HG03280 (cell line): ENCODE results near the gene NRARP.
"Not testable (repeated sequence)": the region's sequence is repeated elsewhere in the genome, so short reads cannot be mapped to it uniquely, and the experiment has no call there.

Source experiments
- ATAC-seq: cut with Tn5 transposase; IDR thresholded peaks from one replicate; pipeline ENCODE4 v1.9.1; 2021; ENCODE audit warnings: mild to moderate bottlenecking, moderate library complexity; ENCODE audit not compliant: unreplicated experiment

Gene NRARP, protein sequence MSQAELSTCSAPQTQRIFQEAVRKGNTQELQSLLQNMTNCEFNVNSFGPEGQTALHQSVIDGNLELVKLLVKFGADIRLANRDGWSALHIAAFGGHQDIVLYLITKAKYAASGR

DNA sequence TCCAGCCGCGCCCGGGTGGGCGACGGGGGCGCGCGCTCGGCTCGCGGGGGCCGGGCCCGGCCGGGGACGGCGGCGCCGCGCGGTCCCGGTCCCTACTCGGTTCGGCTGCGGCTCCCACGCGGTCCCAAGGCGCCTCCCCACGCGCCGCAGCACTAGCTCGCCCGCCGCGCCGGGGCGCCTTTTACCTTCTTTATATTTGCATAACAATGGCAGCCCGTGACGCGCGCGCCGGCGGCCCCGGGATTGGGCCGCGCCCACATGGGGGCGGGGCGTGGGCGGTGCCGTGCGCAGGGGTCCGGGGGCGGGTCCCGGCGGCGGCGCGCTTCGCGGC is at the start of gene NRARP:
Gene NRARP, minus strand, starts transcription at position 154 of the 331 bp plus-strand sequence. CDS start 343 bp downstream, outside the sequence.
- peak; percentile 73 for ATAC-seq

DNA sequence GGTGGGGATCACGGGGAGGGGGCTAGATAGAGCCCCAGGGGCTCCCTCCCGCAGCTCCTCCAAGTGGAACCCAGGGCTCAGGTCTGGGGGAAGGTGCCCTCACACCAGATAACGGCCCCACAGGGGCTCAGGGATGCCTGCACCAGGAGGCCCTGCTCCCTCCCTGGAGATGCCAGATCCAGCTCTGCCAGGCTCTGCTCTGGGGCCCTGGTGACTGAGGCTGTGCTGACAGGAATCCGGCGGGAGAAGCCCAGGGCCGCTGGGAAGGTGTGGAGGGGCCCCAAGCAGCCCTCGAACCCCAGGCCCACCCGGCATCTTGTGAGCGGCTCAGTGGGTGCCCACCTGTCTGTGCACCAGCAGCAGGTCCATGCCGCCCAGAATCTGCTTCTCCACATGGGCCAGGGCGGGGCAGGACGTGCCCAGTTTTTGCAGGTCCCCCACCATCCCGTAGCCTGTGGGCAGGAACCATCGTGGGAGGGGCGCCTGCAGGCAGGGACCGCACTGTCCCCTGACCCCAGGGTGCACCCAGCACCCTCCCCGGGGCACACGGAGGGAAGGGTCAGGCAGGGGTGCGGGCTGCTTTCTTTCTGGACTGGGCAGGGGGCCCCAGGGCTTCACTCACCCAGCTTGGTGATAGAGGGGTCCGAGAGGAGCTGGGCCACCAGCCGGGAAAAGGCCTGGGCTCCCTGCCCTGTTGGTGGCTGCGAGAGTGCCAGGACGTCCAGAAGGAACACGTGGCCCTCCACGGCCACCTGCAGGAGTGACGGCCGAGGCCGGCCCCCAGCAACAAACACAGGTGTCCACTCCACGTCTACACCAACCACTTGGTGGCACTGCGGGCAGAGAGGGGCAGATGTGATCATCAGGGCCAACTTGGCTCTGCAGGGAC is 48.9 kb upstream of the NRARP start:
- ATAC-seq, result no peak

DNA sequence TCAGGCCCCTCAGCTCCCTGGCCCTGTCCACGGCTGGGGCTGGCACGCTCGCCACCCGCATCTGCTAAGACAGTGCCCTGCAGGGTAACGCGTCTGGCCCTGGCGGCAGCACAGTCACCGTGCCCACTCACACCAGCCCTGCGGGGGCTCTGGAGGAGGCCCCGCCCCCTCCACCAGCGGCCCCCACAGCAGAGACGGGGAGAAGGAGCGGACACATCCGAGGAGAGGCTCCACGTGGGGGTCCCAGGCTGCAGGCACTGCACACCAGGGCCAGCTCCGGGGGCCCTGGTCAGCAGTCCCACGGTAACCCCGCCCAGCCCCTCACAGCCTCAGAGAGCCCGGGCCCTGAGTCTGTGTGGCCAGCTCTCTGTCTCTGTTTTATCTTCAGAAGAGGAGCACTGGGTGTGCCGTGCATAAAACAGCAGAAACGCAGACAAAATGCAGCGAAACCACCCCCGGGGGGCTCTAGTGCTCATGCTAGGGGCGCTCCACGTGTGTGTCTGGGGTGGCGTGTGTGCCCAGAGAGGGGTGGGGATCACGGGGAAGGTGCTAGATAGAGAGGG is 47.5 kb upstream of the NRARP start:
- no peak for ATAC-seq

DNA sequence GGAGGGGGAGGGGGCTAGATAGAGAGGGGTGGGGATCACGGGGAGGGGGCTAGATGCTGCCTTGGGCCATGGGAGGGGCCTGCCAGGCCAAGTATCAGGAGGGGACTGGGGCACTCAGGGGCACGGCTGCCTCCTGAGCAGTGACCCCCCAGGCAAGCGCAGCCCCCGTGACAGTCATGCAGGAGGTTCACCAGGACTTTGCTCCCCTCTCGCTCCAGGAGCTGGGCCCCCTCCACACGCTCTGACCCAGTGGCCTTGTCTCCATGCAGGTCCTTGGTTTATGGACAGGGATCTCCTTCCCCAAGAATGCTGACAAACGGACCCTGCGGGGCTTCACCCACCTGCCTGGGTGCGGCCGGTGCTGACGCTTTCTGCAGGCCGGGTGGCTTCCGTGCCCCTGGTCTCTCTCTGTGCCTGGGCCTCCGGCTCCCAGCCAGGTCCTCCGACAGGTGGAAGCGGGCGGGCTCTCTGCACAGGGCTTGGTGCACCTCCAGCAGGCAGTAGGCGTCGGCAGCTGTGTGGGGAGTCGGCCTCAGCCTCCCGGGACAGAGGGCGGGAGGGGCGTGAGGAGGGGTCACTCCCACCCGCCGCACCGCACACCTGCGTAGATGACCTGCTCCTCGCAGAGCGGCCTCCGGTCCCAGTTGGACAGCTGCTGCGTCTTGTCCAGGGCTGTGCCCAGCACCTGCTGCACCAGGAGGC is 46.8 kb upstream of the NRARP start:
- ATAC-seq, result no peak

DNA sequence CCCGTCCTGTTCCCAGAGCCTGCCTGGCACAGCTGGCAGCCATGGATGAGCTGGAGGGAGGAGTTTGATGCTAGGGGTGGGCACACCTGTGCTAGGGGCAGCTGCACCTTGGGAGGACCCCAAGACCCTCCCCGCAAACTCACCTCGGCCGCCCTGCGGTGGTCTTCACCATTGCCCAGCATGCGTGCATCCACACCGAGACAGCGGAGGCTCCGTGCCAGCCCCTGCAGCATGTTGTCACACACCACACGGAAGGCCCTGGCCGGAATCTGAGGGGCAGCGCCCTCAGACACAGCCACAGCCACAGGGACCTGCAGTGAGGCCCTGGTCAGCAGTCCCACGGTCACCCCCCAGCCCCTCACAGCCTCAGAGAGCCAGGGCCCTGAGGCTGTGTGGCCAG is 45.9 kb upstream of the NRARP start:
- ATAC-seq, result no peak

DNA sequence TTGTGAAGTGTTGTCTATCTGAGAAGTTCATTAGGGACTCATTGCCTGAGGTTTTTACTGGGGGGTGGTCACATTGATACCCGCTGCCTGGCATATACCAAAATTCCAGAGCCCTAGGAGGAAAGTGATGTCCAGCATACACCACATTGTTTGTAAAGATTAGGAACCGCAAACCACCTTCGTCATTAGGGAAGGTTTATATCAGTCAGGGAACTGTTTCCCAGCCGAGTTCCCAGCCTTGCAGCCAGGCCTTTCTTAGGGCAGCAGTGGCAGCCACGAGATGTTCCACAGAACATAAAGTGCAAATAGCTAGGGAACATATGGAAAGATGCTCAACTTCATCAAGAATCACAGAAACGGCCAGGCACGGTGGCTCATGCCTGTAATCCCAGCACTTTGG is 40.4 kb upstream of the NRARP start:
- no peak for ATAC-seq

DNA sequence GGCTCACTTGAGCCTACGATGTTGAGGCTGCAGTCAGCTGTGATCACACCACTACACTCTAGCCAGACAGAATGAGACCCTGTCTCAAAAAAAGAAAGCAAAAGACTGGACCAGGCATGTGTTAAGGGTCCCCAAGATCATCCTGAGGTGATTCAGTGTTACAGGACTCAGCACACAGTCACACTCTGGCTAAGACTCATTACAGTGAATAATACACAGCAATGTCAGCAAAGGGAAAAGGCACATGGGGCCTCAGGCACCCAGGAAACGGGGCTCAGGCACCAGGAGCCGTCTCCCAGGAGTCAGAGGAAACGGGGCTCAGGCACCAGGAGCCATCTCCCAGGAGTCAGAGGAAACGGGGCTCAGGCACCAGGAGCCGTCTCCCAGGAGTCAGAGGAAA is 39.2 kb upstream of the NRARP start:
- ATAC-seq, result no peak

DNA sequence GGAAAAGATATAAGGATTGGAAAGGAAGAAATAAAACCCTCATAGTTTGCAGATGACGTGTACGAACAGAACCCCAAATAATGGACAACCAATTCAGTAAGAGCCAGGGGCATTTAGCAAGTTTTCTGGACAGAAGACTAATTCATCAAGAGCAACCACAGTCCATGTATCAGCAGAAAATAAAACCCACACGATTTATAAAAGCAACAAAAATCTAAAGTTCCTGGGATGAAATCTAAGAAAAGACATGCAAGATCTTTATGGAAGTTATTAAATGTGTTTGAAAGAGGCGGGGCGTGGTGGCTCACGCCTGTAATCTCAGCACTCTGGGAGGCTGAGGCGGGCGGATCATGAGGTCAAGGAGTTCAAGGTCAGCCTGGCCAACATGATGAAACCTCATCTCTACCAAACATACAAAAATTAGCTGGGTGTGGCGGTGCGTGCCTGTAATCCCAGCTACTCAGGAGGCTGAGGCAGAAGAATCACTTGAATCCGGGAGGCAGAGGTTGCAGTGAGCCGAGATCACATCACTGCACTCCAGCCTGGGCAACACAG is 37.9 kb upstream of the NRARP start:
- not testable (repeated sequence) for ATAC-seq

DNA sequence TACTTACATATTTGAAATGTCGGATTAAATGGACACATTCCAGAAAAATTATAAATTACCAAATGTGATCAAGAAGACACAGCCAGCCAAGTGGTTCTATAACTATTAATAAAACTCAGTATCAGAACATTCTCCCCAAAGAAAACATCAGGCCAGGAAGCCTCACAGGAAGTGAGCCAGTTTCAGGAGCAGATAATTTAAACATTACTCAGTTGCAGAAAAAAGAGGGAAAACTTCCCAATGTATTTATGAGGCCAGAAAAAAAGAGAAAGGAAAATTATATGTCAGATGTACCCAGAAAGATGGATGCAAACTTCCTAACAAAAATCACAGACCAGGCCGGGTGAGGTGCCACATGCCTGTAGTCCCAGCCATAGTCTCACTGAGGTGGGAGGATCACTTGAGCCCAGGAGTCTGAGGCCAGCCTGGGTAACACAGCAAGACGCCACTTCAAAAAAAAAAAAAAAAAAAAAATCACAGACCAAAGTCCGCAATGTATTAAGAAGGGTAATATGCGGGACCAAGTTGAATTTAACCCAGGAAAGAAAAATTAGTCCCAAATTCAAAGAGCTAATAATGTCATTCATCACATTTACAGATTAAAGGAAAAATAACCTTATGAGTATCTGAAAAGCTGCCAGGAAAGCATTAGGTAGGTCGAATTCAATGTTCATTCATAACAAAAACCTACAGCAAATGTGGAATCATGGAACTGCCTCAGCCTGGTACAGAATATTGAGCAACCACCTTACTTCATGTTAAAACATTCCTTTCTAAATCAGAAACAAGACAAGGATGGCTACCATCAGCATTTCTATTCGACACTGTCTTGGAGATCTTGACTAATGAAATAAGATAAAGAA is 37.2 kb upstream of the NRARP start:
- no peak for ATAC-seq

DNA sequence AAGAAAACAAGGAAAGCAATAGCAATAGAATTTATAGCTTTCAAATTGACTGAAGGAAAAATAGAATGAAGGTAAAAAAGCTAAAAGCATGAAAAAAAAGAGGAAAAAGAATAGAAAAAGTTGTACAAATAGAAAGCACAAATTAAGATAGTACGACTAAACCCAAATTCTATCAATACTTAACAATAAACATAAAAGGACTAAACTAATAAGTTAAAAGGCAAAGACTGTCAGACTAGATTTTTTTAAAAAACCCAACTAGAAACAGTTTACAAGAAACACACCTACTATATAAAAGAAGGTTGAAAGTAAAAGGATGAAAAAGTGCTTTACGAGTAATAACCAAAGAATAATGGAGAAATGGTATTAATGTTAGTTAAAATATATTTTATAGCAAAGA is 34.7 kb upstream of the NRARP start:
- no peak for ATAC-seq

DNA sequence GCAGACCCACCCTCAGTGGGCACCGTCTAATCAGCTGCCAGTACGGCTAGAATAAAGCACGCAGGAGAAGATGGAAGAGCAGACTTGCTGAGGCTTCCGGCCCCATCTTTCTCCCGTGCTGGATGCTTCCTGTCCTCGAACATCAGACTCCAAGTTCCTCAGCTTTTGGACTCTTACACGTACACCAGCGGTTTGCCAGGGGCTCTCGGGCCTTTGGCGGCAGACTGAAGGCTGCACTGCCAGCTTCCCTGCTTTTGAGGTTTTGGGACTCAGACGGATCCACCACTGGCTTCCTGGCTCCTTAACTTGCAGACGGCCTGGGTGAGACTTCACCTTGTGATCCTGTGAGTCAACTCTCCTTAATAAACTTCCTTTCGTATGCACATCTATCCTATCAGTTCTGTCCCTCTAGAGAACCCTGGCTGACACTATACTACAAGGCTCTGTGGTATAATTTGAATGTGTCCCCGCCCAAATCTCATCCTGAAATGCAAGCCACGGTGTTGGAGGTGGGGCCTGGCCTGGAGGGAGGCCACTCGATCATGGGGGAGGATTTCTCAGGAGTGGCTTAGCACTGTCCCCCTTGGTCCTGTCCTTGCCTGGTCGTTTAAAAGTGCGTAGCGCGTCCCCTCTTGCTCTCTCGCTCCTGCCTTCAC is 31.1 kb upstream of the NRARP start:
- ATAC-seq, result no peak

DNA sequence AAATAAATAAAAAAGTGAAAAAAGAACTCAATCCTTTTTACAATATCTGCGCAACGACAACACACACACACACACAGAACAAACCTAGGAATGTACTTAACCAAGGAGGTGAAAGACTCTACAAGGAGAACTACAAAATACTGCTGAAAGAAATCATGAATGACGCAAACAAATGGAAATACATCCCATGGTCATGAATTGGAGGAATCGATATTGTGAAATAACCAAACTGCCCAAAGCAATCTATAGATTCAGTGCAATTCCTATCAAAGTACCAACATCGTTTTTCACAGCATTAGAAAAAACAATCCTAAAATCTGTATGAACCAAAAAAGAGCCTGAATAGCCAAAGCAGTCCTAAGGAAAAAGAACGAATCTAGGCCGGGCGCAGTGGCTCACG is 29.9 kb upstream of the NRARP start:
- ATAC-seq, result no peak

DNA sequence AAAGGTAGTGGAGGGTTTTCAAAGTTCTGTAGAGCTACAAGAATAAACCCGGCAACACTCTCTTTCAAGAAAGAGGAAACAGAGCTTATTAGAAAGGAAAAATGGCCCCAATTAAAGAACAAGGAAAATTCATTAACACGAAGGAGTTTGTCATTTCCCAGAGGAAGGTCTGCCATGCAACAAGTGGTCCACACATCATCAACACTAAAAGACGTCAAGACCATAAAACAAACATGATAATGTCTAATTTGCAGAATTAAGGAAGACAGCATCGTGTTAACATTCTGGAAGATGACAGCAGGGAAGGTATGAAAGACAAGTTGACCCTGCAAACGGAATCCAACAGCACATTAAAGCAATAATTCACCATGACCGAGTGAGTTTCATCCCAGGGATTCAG is 28.6 kb upstream of the NRARP start:
- ATAC-seq, result no peak

DNA sequence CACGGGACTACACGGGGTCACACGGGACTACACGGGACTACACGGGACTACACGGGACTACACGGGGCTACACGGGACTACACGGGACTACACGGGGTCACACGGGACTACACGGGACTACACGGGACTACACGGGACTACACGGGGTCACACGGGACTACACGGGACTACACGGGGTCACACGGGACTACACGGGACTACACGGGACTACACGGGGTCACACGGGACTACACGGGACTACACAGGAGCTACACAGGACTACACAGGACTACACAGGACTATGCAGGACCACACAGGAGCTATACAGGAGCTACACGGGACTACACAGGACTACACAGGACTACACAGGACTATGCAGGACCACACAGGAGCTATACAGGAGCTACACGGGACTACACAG is 27.5 kb upstream of the NRARP start:
- ATAC-seq, result not testable (repeated sequence)

DNA sequence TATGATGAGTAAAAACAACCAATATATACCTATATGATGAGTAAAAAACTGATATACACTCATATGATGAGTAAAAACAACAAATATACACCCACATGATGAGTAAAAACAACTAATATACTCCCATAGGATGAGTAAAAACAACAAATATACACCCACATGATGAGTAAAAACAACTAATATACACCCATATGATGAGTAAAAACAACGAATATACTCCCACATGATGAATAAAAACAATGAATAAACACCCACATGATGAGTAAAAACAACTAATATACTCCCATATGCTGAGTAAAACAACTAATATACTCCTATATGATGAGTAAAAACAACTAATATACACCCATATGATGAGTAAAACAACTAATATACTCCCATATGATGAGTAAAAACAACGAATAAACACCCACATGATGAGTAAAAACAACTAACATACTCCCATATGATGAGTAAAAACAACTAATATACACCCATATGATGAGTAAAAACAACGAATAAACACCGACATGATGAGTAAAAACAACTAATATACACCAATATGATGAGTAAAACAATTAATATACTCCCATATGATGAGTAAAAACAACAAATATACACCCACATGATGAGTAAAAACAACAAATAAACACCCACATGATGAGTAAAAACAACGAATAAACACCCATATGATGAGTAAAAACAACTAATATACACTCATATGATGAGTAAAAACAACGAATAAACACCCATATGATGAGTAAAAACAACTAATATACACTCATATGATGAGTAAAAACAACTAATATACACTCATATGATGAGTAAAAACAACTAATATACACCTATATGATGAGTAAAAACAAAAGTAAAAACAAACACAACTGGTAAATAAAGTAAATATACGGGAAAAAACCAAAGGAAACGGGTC is 25.8 kb upstream of the NRARP start:
- not testable (repeated sequence) for ATAC-seq

DNA sequence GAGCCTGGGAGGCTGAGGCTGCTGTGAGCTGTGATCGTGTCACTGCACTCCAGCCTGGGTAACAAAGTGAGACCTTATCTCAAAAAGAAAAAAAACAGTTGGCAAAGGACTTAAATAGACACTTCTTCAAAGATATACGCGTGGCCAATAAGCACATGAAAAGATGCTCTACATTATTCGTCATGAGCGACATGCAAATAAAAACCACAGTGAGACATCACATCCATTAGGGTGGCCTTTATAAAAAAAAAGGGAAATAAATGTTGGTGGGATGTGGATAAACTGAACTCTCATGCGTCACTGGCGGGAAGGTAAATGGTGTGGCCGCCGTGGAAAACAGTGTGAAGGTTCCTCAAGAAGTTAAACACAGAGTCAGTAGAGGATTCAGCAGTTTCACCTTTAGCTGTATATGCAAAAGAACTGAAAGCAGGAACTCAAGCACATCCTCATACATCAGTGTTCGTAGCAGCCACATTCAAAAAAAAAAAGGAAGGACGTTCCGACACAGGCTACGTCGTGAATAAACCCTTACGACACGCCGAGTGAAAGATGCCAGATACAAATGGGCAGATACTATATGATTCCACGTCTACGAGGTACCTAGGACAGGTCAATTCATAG is 24.5 kb upstream of the NRARP start:
- ATAC-seq, result no peak

DNA sequence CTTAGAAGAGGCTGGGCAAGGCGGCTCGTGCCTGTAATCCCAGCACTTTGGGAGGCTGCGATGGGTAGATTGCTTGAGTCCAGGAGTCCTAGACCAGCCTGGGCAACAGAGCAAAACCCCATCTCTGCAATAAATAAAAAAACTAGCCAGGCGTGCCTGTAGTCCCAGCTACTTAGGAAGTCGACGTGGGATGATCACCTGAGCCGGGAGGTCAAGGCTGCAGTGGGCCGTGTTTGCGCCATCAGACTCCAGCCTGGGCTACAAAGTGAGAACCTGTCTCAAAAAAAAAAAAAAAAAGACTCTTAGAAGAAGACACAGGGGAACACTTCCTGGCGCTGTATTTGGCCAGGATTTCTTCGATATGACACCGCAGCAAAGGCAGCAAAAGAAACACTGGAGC is 23.7 kb upstream of the NRARP start:
- no peak for ATAC-seq

DNA sequence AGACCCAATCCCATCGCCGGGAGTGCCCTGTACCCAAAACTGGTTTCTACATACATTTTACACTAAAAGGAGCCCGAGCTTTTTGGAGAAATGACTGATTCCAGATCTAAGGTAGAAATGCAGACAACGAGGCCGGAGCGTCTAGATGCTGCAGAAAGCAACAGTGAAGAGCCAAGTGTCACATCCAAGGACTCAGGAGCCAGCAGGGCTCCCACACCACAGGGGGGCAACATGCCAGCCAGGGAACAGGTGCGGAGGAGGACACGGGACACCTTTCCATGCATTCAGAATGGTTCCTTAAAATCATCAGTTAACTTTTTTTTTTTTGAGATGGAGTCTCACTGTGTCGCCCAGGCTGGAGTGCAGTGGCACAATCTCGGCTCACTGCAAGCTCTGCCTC is 23.1 kb upstream of the NRARP start:
- ATAC-seq, result no peak
